Urothelium cell line (cell line): Measurements from ENCODE around the gene ADCY5.
A peak's percentile ranks its signal among the peaks of the same experiment; 100 is the strongest.

Source experiments
- DNase-seq: peaks from one replicate; pipeline ENCODE4 v3.0.0; 2011; ENCODE audit warnings: low spot score, mixed read lengths
- FAIRE-seq: peaks from 2 replicates; lab custom pipeline; 2011; peaks lifted over from hg19 to GRCh38; lab: Jason Lieb, UNC

Gene ADCY5

GRCh38 chr3:123431007-123431657 lies 17.8 kb downstream of the ADCY5 start:
- DNase-seq (no peak), FAIRE-seq (no peak)

GRCh38 chr3:123430266-123430665 lies 18.6 kb downstream of the ADCY5 start:
- FAIRE-seq, result no peak
- DNase-seq, result no peak

DNA sequence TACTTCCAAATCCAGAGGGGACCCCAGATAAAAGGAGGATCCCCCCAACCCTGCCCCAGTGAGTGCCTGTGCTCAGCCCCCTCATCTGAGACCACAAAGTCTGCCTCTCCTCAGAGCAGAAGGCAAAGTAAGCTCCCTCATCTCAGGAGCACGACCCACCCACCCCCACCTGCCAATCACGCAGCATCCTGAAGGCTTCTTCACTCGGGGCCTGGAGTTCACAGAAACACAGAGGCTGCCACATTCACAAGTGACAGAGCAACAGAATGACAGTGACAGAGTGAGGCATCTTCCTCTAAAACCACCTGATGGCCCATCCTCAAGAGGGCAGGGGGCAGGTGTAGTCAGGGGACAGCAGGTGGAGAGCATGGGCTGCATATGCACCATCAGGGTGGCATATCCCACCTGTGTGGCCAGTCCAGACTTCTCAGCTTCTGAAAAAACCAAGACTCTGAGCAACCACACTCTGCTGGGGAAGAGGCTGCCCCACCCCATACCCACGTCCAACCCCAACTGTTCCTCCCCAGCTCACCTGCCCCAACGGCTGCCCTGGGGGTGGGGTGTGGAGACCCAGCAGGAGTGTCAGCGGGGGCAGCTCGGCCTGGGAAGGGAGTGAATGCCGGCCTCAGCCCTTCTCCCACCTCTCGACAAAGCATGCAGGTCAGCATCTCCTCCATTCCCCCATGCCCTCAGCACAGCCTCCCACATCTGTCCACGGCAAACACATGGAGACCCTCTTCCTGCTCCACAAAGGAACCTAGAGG lies 19.3 kb downstream of the ADCY5 start:
- FAIRE-seq (peak; percentile 48), DNase-seq (no peak)

- DNase-seq, result no peak
- no peak for FAIRE-seq
These were observed 23.7 kb downstream of the ADCY5 start for GRCh38 chr3:123424999-123425712.

GRCh38 chr3:123424321-123424998 lies 24.4 kb downstream of the ADCY5 start:
- FAIRE-seq (no peak), DNase-seq (no peak)

DNA sequence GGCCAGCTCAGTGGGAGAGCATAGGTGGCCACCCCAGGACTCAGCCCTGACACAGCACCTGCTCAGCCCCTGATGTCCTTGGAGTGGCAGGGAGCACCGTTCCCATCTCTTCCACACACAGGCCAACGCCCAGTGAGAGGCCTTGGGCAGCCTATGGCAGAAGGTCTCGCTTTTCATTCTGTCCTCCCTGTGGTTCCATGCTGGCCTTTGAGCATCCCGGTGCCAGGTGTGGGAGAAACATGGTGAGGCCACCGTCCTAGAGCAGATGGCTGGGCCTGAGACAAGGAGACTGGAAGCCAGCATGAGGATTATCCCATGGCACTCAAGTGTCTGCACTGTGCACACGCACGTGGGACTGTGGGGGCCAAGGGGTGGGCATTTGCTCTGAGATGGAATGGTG lies 25.1 kb downstream of the ADCY5 start:
- no peak for FAIRE-seq
- DNase-seq, result no peak

DNA sequence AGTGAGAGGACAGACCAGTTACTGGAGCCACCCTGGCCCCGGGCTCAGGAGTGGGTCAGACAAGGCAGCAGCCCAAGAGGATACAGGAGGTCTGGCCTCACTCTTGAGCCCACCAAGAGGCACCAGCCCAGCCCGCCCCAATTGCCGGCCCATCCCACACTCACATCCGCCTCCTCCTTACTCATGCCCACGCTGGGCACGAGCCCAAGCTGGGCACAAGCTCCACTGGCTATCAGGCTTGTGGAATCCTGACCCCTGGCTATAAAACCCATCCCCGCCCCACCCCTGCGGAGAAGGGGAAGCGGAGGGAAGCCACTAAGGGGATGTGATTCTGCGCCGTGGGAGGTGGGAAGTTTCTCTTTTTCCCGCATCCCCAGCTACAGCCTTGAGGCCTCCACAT lies 25.9 kb downstream of the ADCY5 start:
- FAIRE-seq, result no peak

GRCh38 chr3:123422457-123422856 lies 26.4 kb downstream of the ADCY5 start:
- DNase-seq, result no peak
- no peak for FAIRE-seq

More for the DNA sequence above, 25.9 kb downstream of the ADCY5 start:
- DNase-seq, result no peak

DNA sequence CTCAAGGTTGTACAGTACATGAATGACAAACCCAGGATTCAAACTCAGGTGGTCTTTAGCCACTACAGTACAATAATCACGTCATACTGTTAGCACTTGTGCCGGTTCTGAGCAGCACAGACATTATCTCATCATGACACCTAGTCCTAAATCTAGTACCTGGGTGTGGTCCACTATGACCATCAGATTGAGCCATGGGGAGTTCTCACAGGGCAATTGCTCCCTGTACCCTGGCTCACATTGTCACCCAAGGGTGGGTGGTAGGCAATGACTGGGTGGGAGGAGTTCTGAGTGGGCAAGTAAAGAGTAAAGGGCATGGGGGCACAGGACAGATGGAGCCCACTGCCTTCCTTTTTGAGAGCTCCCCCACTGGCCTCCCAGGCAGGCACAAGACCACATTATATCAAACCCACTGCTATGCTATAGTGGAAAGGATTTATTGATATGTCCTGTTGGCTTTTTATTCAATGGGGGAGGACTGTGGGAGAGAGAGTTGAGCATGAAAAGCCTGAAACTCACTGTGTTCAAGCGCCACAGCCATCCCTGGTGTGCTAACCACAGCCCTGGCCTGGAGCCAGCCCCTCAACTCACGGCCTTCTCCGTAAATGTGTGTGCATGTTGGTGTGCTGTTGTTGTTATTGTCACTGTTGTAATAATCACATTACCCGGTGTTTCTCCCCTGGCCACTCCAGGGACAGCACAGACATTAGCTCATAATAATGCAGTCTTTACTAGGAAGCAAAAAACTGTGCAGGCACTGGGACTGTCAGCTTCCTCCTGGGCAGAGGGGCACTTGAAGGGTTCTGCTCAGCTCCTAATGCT lies 27.3 kb downstream of the ADCY5 start:
- FAIRE-seq, result no peak
- peak; percentile 42 for DNase-seq

GRCh38 chr3:123420416-123420968 lies 28.4 kb downstream of the ADCY5 start:
- no peak for FAIRE-seq
- DNase-seq, result no peak

GRCh38 chr3:123419850-123420297 lies 29.0 kb downstream of the ADCY5 start:
- DNase-seq (no peak), FAIRE-seq (no peak)

GRCh38 chr3:123419181-123419849 lies 29.6 kb downstream of the ADCY5 start:
- no peak for DNase-seq
- FAIRE-seq, result no peak

DNA sequence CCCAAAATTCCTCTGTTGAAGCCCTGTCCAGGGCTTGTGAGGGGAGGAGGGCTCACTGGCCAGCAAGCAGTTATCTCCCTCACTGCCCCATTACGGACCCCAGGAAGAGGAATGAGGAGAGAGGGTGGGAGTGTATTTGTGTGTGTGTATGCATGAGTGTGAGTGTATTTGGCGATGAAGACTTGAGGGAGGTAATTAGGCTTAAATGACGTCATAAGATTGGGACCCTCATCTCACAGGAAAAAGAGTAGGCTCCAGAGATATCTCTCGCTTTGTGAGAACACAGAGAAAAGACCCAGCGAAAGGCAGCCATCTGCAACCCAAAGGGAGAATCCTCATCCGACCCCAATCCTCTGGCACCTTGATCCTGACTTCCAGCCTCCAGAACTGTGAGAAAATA lies 32.2 kb downstream of the ADCY5 start:
- DNase-seq, result no peak
- FAIRE-seq, result no peak

DNA sequence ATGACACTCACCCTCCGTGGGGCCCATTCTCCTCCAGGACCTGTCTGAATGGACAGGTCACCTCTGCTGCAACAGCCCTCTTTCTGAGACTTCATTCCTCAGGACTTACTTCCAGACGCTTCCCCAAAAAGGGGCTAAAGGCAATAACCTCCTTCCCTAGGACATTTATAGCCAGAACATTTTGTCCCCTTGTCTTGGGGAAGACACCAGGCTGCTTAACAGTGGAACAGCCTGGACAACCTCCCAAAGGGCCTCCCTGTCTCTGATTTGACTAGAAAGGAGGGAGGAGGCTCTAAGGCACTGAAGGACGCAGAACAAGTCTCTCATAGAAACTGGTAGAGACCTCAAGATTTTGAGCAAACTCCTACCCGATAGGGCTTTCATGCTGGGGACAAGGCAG lies 32.7 kb downstream of the ADCY5 start:
- DNase-seq (no peak), FAIRE-seq (peak; percentile 23)

- DNase-seq (no peak), FAIRE-seq (no peak)
These were observed 33.7 kb downstream of the ADCY5 start for GRCh38 chr3:123414973-123415775.

GRCh38 chr3:123412811-123413604 lies 35.9 kb downstream of the ADCY5 start:
- DNase-seq, result no peak
- FAIRE-seq, result no peak

DNA sequence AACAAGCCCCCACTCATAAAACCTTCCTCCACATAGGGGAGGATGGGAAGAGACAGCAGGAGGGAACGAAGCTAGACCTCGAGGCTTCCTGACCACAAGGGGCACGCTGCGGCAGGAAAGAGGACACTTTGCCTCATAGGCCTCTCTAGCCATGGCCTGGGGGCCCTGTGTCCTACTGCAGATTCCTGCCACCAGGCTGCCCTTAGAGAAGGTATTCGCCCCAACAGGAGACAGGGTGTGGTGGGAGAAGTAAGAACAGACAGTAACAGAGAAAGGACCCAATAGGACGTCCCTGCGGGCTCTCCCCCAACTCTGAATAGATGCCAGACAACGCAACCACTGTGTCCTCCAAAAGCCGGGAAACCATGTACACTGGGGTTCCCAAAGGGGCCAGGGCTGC lies 36.8 kb downstream of the ADCY5 start:
- DNase-seq (no peak), FAIRE-seq (no peak)
